ENCODE measurements around the gene FGFR2. TPM values are rescaled to one million over a fixed set of nuclear protein-coding genes. Genes with fewer than 3 reads are reported as not detected.

Gene FGFR2
- total RNA-seq, 6 donors from 2014 or later, result 36.7 to 83.7 (median 64.1) TPM

DNA sequence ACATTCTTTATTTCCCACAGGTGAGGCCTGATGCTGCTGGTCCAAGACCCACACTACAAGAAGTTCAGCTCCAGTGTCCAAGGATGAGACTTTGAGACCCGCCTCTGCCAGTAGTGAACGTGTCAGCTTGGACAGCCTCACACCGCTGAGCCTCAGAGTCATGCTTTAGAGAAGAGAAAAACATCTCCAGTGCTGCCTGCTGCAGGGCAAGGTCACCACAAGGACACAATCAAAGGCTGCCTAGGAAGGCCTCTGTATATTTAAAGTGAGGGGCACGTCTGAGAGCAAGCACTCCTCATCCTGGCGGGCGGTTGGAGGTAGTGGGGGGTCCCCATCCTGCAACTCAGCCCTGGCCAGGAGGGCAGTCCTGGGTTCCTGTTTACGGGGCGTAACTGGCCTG, 19.3 kb downstream of the FGFR2 start:
- ATAC-seq (ENCODE audit: low FRiP score in 2 of 2) (no peak), DNase-seq (no peak)
- no peak for TF ChIP-seq POLR2AphosphoS5 (IDR thresholded peaks at IDR 0.05)
- TF ChIP-seq POLR2A (IDR thresholded peaks at IDR 0.05), result no peak
- TF ChIP-seq, protein P1, sequence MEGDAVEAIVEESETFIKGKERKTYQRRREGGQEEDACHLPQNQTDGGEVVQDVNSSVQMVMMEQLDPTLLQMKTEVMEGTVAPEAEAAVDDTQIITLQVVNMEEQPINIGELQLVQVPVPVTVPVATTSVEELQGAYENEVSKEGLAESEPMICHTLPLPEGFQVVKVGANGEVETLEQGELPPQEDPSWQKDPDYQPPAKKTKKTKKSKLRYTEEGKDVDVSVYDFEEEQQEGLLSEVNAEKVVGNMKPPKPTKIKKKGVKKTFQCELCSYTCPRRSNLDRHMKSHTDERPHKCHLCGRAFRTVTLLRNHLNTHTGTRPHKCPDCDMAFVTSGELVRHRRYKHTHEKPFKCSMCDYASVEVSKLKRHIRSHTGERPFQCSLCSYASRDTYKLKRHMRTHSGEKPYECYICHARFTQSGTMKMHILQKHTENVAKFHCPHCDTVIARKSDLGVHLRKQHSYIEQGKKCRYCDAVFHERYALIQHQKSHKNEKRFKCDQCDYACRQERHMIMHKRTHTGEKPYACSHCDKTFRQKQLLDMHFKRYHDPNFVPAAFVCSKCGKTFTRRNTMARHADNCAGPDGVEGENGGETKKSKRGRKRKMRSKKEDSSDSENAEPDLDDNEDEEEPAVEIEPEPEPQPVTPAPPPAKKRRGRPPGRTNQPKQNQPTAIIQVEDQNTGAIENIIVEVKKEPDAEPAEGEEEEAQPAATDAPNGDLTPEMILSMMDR (IDR thresholded peaks at IDR 0.05), result no peak
- H3K4me1 ChIP-seq, result peaks cover 7 to 26% (median 11%) of the 10 kb centered on the region in 4 donors
- H3K4me3 ChIP-seq, result no peak overlapping the region
- H3K27me3 ChIP-seq, result no peaks in the 10 kb centered on the region
- no peaks in the 10 kb centered on the region for H3K36me3 ChIP-seq
- 73 to 76% methylated on average over 8 of the region's 8 CpGs for WGBS, 2 donors
- H3K9me3 ChIP-seq, result no peaks in the 10 kb centered on the region
- H3K27ac ChIP-seq, result peak overlapping the region in 2 of 4 donors; percentile 48

DNA sequence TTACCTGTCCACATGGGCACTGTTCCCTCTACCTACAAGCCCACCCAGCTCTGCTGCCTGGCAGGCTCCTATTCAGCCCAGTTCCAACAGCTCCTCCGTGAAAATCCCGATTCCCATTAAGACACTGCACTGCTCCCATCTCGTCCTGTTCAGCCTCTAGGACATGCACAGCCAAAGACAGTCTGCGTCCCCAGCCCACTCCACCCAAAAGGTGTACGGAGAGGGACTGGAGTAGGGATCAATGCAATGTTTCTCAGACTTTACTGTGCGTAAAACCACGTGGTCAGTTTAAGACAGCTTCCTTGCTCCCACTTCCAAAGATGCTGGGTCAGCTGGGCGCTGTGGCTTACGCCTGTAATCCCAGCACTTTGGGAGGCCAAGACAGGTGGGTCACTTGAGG, 19.9 kb downstream of the FGFR2 start:
- no peak for TF ChIP-seq POLR2A (IDR thresholded peaks at IDR 0.05)
- TF ChIP-seq POLR2AphosphoS5 (IDR thresholded peaks at IDR 0.05), result no peak
- TF ChIP-seq, protein P1 (IDR thresholded peaks at IDR 0.05), result no peak
- no peak for TF ChIP-seq EP300 (IDR thresholded peaks at IDR 0.05)
- H3K36me3 ChIP-seq, result no peaks in the 10 kb centered on the region
- ATAC-seq (ENCODE audit: low FRiP score in 2 of 2) (no peak), DNase-seq (no peak)
- no peaks in the 10 kb centered on the region for H3K9me3 ChIP-seq
- H3K4me3 ChIP-seq, result no peak overlapping the region
- WGBS, 2 donors, result 82 to 87% methylated on average over 9 of the region's 9 CpGs
- H3K27ac ChIP-seq, result peak overlapping the region in 1 of 4 donors; percentile 48
- peaks cover 7 to 30% (median 11%) of the 10 kb centered on the region in 4 donors for H3K4me1 ChIP-seq
- no peaks in the 10 kb centered on the region for H3K27me3 ChIP-seq

DNA sequence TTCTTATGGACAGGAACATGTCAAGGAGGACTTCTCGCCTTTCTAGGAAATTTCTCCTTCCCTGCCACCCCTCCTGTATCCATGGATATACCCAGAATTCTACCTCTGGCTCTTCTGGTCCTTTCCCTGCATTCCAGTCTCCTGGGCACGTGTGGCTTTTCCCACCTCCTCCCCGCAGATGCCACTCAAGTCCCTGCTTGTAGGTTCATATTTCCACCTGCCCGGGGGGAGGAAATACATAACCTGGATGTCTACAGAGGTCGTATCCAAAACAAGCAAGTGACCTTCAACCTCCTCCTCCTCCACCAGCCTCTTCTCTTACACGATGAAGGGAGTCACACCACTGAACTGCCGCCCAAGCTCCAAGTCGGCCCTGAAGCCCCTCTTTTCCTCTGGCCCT, 20.7 kb downstream of the FGFR2 start:
- no peak for TF ChIP-seq POLR2A (IDR thresholded peaks at IDR 0.05)
- ATAC-seq (ENCODE audit: low FRiP score in 2 of 2), result no peak
- H3K27ac ChIP-seq, result no peak overlapping the region

DNA sequence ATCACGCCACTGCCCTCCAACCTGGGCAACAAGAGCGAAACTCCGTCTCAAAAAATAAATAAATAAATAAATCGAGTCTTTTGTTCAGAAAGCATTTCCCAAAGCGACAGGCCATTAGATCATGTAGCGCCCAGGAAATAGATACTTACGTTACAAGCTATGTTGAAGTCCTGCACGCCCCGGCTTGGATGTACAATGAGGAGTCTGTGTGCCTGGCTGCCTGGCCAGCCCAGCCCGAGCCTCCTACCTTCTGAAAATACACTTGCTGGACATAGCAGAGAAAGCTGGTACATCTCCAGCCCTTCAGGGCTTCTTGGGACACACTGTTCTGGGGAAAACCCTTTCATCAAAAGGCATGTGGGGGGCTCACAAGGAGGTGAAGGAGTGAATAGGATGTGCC, 22.1 kb downstream of the FGFR2 start:
- WGBS, 2 donors, result 92 to 97% methylated on average over 10 of the region's 10 CpGs
- ATAC-seq (ENCODE audit: low FRiP score in 2 of 2), result no peak
- no peak overlapping the region for H3K4me3 ChIP-seq
- no peaks in the 10 kb centered on the region for H3K27me3 ChIP-seq
- no peak for DNase-seq
- H3K4me1 ChIP-seq, result peaks cover 7 to 29% (median 11%) of the 10 kb centered on the region in 4 donors
- no peak for TF ChIP-seq POLR2A (IDR thresholded peaks at IDR 0.05)
- TF ChIP-seq, protein P1 (IDR thresholded peaks at IDR 0.05), result no peak
- no peak for TF ChIP-seq EP300 (IDR thresholded peaks at IDR 0.05)
- no peak for TF ChIP-seq POLR2AphosphoS5 (IDR thresholded peaks at IDR 0.05)
- no peak overlapping the region for H3K27ac ChIP-seq
- H3K36me3 ChIP-seq, result no peaks in the 10 kb centered on the region
- no peaks in the 10 kb centered on the region for H3K9me3 ChIP-seq

More for the DNA sequence above, 20.7 kb downstream of the FGFR2 start:
- Histone ChIP-seq H3K4me3 (no peak overlapping the region), H3K9me3 (no peaks in the 10 kb centered on the region), H3K27me3 (no peaks in the 10 kb centered on the region), H3K4me1 (peaks cover 7 to 33% (median 11%) of the 10 kb centered on the region in 4 donors), H3K36me3 (no peaks in the 10 kb centered on the region)
- DNase-seq, result no peak
- 55% methylated on average over 8 of the region's 8 CpGs for WGBS, 2 donors

DNA sequence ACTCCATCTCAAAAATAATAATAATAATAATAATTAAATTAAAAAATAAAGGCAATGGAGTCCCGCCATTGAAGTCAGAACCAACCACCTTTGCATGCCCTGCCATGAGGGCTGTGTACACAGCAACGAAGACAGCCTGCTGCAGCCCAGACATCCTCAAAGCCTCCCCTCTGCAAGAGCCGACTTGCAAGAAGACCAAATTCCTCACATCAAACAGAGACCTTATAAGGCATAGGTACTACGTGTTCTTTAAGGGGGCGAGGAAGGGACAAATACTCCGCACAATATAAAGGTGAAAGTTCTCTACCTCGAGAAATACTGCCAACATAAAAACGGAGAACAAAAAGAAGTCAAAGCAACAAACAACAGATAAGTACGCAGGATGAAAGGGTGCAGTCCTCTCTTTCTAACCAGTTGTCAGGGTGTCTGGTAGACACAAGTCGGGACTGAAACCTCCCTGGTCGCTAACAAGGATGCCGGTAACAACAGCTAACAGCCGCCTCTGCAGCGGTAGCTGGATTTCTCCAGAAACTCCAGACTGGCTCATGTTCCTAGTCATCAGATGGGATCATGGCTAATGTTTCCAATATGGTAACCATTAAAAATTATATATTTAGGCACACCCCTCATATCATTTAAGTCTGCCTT, 23.6 kb downstream of the FGFR2 start:
- H3K4me1 ChIP-seq, result peaks cover 0 to 15% (median under 1%) of the 10 kb centered on the region in 4 donors
- no peaks in the 10 kb centered on the region for H3K36me3 ChIP-seq
- 71 to 72% methylated on average over 14 of the region's 14 CpGs for WGBS, 2 donors
- no peak overlapping the region for H3K27ac ChIP-seq
- ATAC-seq (ENCODE audit: low FRiP score in 2 of 2), result no peak
- H3K4me3 ChIP-seq, result no peak overlapping the region
- no peaks in the 10 kb centered on the region for H3K9me3 ChIP-seq
- H3K27me3 ChIP-seq, result no peaks in the 10 kb centered on the region
- no peak for DNase-seq
- TF ChIP-seq EP300 (IDR thresholded peaks at IDR 0.05) (no peak), POLR2AphosphoS5 (IDR thresholded peaks at IDR 0.05) (no peak), POLR2A (IDR thresholded peaks at IDR 0.05) (no peak)
- TF ChIP-seq, protein P1 (IDR thresholded peaks at IDR 0.05), result no peak
